NCI-H2227 (cell line): ENCODE measurements around the gene PAAF1.

Experiments
- DNase-seq: peaks from one replicate; lab custom pipeline; 2025; ENCODE audit not compliant: unreplicated experiment; lab: John Stamatoyannopoulos, UW

PAAF1 gene

DNA sequence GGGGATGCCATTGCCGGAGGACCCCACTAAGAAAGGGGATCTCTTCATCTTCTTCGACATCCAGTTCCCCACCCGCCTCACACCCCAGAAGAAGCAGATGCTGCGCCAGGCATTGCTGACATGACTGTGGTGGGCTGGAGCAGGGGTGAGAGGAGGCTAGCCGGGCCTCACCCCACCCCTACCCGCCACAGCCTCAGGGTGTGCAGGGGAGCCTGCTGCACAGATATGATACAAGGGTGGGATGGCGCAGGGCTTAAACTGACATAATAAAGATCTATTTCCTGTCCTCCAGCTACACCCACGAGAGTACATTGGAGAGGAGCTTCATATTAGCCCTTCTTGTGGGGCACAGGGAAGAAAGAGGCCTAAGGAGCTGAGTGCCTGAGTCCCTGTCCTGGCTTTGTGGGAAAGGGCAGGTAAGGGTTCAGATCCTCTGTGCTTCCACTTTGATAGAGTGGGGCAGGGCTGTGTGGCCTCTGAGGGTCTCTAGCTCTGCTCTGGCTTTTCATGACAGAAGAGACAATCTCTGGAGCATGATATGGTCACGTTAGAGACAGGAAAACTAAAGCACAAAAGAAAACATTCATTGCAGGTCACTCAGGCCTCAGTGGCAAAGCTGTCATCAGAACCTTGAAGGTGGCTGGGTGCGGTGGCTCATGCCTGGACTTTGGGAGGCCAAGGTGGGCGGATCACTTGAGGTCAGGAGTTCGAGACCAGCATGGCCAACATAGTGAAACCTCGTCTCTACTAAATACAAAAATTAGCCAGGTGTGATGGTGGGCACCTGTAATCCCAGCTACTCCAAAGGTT lies 93.4 kb downstream of the PAAF1 start:
- no peak for DNase-seq

DNA sequence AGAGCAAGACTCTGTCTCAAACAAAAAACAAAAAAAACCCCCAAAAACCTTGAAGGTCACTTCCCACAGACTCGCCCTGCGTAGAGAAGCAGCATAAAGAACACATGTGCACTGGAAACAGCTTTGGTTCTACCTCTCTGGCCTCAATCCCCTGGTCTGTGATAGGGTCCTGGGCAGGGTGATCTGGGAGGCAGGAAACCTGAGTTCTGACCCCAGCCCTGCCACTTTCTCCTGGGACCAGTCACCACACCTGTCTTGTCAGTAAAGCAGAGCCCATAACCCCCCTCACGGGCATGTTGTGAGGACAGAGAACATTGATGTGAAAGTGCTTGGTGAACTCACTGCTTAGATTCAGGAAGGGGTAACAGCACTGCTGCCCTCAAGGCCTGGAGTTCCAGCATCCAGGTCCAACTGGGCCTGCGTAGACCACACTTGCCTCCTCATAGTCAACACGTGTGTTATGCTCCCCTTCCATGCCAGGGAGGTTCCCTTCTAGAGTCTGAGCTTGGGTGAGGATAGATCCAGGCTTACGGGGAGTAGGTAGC lies 94.4 kb downstream of the PAAF1 start:
- DNase-seq: no peak

DNA sequence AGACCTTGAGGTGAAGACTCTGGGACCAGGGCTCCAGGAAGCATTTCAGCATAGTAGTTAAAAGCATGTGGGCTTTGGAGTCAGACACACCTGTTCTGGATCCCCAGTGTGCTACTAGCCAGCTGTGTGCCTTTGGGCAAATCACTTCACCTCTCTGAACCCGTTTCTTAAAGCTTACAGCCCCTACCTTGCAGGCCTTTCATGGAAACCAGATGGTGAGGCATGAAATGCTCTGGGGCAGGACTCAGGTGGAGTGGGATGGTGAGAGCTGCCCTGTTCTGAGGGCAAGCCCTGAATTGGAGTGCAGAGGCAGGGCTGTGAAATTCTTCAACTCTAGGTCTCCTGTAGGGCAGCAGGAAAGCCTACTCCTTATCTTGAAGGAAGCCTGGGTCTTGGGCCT lies 95.4 kb downstream of the PAAF1 start:
- no peak for DNase-seq

DNA sequence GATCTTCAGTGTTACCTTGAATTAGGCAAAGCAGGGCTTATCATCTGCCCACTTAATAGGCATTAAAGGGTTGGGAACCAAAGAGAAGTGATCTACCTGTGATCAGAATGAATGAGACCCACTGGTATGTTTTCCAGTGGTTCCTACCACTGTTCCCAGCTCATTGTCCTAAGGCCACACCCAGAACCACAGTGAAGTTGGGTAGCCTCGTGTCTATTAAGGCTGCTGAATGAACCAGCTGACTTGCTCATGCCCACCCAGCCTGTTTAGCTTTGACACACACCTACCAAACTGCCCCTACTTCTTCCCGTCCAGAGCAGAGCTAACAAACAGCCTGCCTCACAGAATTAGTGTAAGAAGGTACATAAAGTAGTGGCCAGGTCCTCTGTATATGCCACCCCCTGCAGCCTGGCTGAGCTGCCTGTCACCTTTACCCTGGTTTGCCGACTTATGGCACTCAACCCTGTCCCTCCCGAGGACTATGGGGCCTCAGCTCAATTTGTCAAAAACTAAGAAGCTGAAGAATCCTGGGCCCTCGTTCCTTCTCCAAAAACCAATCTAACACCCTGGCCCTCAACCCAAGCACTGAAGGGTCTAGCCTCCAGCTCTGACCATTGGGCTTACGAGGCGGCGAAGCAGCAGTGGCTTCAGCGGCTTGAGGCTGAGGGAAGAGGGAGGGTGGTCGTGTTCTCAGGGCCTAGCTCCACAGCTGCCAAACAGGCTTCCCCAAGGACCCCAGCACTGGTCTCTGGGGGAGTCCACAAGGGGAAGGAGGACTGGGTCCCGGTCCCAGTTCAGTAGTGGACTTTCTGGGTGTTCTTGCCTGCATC lies 96.0 kb downstream of the PAAF1 start:
- no peak for DNase-seq

DNA sequence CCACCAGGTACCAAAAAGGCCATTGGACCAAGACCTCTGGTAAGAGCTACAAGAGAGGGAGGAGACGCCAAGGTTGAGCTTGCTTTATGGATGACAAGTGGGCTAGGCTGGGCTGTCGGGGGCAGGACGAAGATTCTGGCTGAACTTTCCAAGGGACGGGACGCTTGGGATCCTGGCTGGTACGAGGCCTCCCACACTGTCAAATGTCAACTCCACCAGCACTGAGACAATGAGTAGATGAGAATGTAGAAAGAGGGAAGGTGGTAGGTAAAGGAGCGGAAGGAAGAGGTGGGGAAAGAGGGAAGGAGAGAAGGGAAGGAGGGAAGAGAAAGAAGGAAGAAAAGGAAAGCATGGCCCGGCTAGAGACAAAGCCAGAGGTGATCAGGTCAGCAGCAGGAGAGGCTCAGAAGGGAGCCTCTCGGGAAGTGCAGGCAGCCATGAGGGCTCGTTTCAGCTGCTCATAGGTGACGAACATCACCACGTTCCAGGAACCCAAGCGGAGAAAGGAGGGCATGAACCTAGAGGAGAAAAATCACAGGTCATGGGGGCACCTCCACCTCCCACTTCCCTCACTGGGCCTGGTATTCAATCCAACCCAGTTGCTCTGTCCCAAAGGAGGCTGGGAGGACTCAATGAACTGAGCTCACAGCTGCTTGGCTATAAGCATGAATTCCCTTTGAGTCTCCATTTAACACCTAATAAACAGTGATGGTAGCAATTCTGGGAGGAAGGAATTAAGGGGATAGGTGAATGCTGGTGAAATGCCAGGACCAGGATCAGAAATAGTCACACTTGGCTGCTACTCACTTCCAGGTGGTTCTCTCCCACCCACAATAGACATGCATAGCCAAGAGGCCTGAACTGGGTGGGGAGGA lies 98.0 kb downstream of the PAAF1 start:
- DNase-seq: no peak

DNA sequence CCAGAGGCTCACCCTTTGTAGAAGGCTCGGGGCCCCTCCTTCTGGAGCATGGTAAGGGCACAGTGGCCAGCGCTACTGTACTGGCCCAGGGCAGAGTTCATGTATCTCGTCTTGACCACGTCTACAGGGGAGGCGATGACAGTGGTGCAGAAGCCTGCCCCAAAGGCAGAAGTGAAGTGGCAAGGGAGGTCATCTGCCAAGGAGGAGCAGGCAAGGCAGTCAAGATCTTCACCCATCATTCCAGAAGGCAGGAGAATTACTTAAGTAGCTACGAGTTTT lies 98.6 kb downstream of the PAAF1 start:
- DNase-seq: no peak

DNA sequence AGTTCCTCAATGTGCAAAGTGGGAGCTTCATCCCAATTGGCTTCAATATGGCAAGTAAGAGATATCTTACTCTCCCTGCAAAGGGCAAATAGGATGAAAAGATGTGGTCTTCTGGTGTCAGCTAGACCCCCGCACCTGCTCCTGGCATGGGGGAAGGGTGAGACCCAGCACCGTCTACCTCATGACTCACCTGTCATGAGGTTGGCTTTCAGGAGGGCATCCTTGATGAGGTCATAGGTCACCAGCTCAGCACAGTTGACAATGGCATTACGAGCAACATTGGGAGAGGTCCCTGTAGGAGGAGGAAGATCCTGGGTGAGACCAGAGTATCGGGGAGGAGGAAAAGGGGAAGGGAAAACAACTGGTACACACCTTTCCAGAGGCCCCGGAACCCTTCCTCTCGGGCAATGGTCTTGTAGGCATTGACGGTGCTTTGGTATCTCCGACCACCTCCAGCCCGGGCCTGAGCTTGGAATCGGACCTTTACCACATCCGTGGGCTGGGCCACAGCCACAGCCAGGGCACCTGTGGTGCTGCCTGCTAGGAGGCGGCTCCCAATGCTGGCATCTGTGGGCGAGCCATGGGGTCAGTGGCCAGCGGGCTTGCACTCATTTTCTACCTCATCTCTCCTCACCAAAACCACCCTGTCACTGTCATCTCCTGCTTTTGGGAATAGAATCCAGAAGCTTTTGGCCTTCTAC lies 99.8 kb downstream of the PAAF1 start:
- no peak for DNase-seq

DNA sequence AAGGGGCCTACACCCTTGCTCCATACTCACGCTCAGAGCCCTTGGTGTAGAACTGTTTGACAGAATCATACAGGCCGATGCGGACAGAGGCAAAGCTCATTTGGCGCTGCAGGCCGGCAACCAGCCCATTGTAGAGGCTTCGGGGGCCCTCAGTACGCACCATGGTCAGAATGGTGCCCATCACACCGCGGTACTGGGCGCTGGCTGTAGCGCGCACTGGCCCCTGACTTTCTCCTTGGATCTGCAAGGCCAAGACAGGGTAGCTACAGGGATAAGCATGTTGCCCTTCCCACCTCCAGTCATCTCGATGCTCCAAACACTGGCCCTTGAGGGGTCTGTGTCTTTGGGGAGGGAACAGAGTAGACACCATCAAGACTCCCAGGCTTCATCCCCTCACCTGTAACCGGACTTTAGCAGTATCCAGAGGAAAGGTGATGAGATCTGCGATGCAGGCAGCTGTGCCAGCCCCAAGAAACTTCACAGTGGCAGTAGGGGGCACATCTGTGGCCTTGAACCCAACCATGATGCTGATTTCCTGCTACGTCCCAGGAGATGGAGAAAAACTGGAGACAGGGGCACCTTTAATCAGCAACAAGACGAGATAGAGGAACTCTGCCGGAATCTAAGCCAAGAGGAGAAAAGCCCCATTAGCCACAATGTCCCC lies 101.2 kb downstream of the PAAF1 start:
- no peak for DNase-seq

DNA sequence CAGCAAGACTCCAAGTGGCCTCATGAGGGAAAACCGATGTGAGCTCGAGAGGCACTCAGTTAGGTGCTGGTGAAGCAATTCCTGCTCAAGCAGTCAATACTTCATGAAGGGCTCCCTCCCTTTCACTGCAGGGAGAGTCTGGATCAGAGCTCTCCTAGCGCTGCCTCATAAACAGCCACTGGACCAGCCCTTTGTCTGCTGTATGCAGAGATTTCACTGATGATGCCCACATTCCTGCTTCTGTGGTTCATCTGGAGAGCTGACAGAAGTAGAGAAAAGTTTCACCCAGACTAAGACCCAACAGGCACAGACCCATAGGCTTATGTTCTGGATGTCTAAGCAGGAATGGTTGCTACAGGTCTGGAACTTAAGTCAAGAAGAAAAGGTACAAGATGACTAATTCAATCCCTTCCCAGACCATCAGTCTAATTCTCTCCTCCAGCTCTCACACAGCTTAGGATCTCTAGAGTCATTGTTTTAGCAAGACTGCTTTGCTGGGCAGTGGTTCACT lies 101.8 kb downstream of the PAAF1 start:
- no peak for DNase-seq

DNA sequence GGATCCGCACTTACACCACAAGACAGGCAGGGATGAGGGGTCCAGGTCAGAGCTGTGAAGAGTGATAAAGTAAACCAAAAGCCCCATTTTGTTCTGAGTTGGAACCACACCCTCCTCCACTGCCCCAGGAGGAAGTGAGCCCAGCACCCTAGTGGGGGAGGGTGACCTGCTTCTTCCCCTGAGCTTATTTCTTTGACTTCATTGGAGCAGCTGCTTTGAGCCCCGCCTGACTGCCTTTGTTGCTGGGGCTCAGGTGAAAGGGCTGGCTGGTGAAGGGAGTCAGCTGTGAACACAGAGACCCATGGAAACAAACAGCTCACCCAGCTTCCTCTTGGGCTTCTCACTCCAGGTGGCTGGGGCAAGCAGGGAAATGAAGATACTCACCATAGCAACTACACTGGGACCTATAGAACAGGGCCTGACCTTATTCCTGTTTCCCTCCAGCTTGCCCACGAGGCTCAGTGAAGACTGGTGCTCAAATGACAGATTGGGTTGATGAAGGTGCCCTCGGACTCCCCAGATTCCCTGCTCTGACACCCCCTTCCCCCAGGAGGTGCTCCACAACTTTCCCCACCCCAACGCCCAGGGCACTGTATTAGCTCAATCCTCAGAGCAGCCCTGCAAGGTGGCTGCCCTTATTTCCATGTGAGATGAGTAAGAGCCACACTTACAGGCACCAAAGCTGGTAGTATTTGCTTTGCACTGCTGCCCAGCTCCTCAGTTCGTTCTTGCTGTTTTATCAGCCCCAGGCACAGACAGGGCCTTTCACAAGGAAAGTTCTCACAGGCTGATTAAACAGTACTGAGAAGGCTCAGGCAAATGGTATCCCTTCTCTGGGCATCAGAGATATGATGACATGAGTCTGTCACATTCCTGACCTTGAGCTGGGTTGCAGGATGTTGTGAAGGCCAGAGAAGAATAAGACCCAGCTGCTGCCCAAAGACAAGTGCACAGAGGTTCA lies 103.5 kb downstream of the PAAF1 start:
- no peak for DNase-seq
